ENCODE measurements around the gene F7.
"Not testable (repeated sequence)": the region's sequence is repeated elsewhere in the genome, so short reads cannot be mapped to it uniquely, and the experiment has no call there.

F7 gene

GRCh38 chr13:113095146-113096051 is 10.2 kb upstream of the F7 start:
- H3K4me3 ChIP-seq (replicated peaks in 1 of 2; ENCODE audit: low read depth in 2 of 2, low read length in 2 of 2), result no peak overlapping the region
- TF ChIP-seq CTCF (IDR thresholded peaks at IDR 0.05; ENCODE audit: low read depth, low read length), result no peak
- no peak for DNase-seq (ENCODE audit: low read depth in 2 of 2)

- no peak for DNase-seq (ENCODE audit: low read depth in 2 of 2)
- no peak for TF ChIP-seq CTCF (IDR thresholded peaks at IDR 0.05; ENCODE audit: low read depth, low read length)
Observed at GRCh38 chr13:113096052-113096744, 9.4 kb upstream of the F7 start.

GRCh38 chr13:113096745-113097305 is 8.8 kb upstream of the F7 start:
- TF ChIP-seq CTCF (IDR thresholded peaks at IDR 0.05; ENCODE audit: low read depth, low read length), result no peak
- H3K4me3 ChIP-seq (replicated peaks in 1 of 2; ENCODE audit: low read depth in 2 of 2, low read length in 2 of 2), result no peak overlapping the region
- no peak for DNase-seq (ENCODE audit: low read depth in 2 of 2)

More at GRCh38 chr13:113096052-113096744, 9.4 kb upstream of the F7 start:
- H3K4me3 ChIP-seq (replicated peaks in 1 of 2; ENCODE audit: low read depth in 2 of 2, low read length in 2 of 2), result no peak overlapping the region

GRCh38 chr13:113097651-113098050 is 7.9 kb upstream of the F7 start:
- no peak for DNase-seq (ENCODE audit: low read depth in 2 of 2)
- H3K4me3 ChIP-seq (replicated peaks in 1 of 2; ENCODE audit: low read depth in 2 of 2, low read length in 2 of 2), result no peak overlapping the region
- no peak for TF ChIP-seq CTCF (IDR thresholded peaks at IDR 0.05; ENCODE audit: low read depth, low read length)

- no peak for TF ChIP-seq CTCF (IDR thresholded peaks at IDR 0.05; ENCODE audit: low read depth, low read length)
- H3K4me3 ChIP-seq (replicated peaks in 1 of 2; ENCODE audit: low read depth in 2 of 2, low read length in 2 of 2), result no peak overlapping the region
- DNase-seq (ENCODE audit: low read depth in 2 of 2), result peak; percentile 10 to 27
Observed at GRCh38 chr13:113098162-113098732, 7.3 kb upstream of the F7 start.

- TF ChIP-seq CTCF (IDR thresholded peaks at IDR 0.05; ENCODE audit: low read depth, low read length), result no peak
- no peak for DNase-seq (ENCODE audit: low read depth in 2 of 2)
- no peak overlapping the region for H3K4me3 ChIP-seq (replicated peaks in 1 of 2; ENCODE audit: low read depth in 2 of 2, low read length in 2 of 2)
Observed at GRCh38 chr13:113099142-113099541, 6.4 kb upstream of the F7 start.

GRCh38 chr13:113102302-113102701 is 3.3 kb upstream of the F7 start:
- not testable (repeated sequence) for H3K4me3 ChIP-seq (replicated peaks in 1 of 2; ENCODE audit: low read depth in 2 of 2, low read length in 2 of 2); DNase-seq (ENCODE audit: low read depth in 2 of 2)
